ENCODE results near the gene RNASE4.

Gene RNASE4

DNA sequence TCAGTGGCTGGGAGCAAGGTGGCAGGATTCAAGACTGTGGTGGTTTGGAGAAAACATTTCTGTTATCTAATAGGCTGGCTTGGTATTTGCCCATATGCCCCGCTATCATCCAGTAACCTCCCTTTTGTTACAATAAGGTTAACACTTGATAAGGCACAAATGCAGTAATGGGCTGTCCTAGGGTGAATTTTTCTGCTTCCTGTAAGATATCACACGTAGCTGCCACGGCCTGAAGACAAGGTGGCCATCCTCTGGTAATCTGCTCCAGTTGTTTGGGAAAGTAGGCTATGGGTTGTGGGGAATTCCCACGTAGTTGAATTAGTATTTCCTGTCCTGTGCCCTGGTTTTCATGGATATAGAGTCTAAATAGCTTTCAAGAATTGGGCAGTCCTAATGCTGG is 27.3 kb downstream of the RNASE4 start:
- H3K27me3 ChIP-seq (replicated peaks; ENCODE audit: control insufficient read depth, insufficient read depth, low read length) = no peaks in the 10 kb centered on the region
- no peak overlapping the region for H3K4me3 ChIP-seq (replicated peaks; ENCODE audit: low read depth, low read length)
- H3K36me3 ChIP-seq (ENCODE audit: control insufficient read depth, insufficient read depth, low read length) = no peaks in the 10 kb centered on the region
- TF ChIP-seq, protein P1, sequence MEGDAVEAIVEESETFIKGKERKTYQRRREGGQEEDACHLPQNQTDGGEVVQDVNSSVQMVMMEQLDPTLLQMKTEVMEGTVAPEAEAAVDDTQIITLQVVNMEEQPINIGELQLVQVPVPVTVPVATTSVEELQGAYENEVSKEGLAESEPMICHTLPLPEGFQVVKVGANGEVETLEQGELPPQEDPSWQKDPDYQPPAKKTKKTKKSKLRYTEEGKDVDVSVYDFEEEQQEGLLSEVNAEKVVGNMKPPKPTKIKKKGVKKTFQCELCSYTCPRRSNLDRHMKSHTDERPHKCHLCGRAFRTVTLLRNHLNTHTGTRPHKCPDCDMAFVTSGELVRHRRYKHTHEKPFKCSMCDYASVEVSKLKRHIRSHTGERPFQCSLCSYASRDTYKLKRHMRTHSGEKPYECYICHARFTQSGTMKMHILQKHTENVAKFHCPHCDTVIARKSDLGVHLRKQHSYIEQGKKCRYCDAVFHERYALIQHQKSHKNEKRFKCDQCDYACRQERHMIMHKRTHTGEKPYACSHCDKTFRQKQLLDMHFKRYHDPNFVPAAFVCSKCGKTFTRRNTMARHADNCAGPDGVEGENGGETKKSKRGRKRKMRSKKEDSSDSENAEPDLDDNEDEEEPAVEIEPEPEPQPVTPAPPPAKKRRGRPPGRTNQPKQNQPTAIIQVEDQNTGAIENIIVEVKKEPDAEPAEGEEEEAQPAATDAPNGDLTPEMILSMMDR (IDR thresholded peaks at IDR 0.05; ENCODE audit: insufficient read depth, low read length, poor library complexity, severe bottlenecking) = no peak
- no peak for DNase-seq (ENCODE audit: extremely low read depth, insufficient read length)

GRCh38 chr14:20712904-20713303 is 28.5 kb downstream of the RNASE4 start:
- DNase-seq (ENCODE audit: extremely low read depth, insufficient read length) = no peak
- H3K4me3 ChIP-seq (replicated peaks; ENCODE audit: low read depth, low read length) = no peak overlapping the region
- H3K27me3 ChIP-seq (replicated peaks; ENCODE audit: control insufficient read depth, insufficient read depth, low read length) = no peaks in the 10 kb centered on the region
- H3K36me3 ChIP-seq (ENCODE audit: control insufficient read depth, insufficient read depth, low read length) = no peaks in the 10 kb centered on the region
- TF ChIP-seq, protein P1 (IDR thresholded peaks at IDR 0.05; ENCODE audit: insufficient read depth, low read length, poor library complexity, severe bottlenecking) = no peak

- DNase-seq (ENCODE audit: extremely low read depth, insufficient read length) = no peak
- Histone ChIP-seq H3K36me3 (ENCODE audit: control insufficient read depth, insufficient read depth, low read length) (no peaks in the 10 kb centered on the region), H3K4me3 (replicated peaks; ENCODE audit: low read depth, low read length) (no peak overlapping the region), H3K27me3 (replicated peaks; ENCODE audit: control insufficient read depth, insufficient read depth, low read length) (no peaks in the 10 kb centered on the region)
- TF ChIP-seq, protein P1 (IDR thresholded peaks at IDR 0.05; ENCODE audit: insufficient read depth, low read length, poor library complexity, severe bottlenecking) = no peak
Observed at GRCh38 chr14:20714593-20715250, 30.4 kb downstream of the RNASE4 start.

- DNase-seq (ENCODE audit: extremely low read depth, insufficient read length) = no peak
- Histone ChIP-seq H3K4me3 (replicated peaks; ENCODE audit: low read depth, low read length) (no peak overlapping the region), H3K36me3 (ENCODE audit: control insufficient read depth, insufficient read depth, low read length) (no peaks in the 10 kb centered on the region), H3K27me3 (replicated peaks; ENCODE audit: control insufficient read depth, insufficient read depth, low read length) (no peaks in the 10 kb centered on the region)
- TF ChIP-seq, protein P1 (IDR thresholded peaks at IDR 0.05; ENCODE audit: insufficient read depth, low read length, poor library complexity, severe bottlenecking) = no peak
Observed at GRCh38 chr14:20719777-20720176, 35.4 kb downstream of the RNASE4 start.

DNA sequence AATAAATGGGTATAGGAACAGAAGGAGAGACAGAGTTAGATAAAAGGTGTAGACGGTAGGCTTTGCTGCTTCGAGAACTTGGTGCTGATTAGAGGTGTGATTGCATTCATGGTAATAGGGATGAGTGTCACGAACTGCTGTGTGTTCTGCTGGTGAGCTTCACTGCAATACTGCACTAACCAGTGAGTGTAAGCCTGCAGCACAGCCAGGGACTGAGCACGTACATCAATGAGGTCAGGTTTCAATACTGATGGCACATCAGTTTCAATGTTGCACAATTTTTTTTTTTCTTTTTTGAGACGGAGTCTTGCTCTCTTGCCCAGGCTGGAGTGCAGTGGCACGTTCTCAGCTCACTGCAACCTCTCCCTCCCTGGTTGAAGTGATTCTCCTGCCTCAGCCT is 36.4 kb downstream of the RNASE4 start:
- Histone ChIP-seq H3K27me3 (replicated peaks; ENCODE audit: control insufficient read depth, insufficient read depth, low read length) (peaks cover 1% of the 10 kb centered on the region; the same call in 1 of the 2 replicates), H3K36me3 (ENCODE audit: control insufficient read depth, insufficient read depth, low read length) (no peaks in the 10 kb centered on the region), H3K4me3 (replicated peaks; ENCODE audit: low read depth, low read length) (no peak overlapping the region)
- TF ChIP-seq, protein P1 (IDR thresholded peaks at IDR 0.05; ENCODE audit: insufficient read depth, low read length, poor library complexity, severe bottlenecking) = no peak
- no peak for DNase-seq (ENCODE audit: extremely low read depth, insufficient read length)

GRCh38 chr14:20722016-20722415 is 37.7 kb downstream of the RNASE4 start:
- Histone ChIP-seq H3K27me3 (replicated peaks; ENCODE audit: control insufficient read depth, insufficient read depth, low read length) (peaks cover 1% of the 10 kb centered on the region; the same call in 1 of the 2 replicates), H3K4me3 (replicated peaks; ENCODE audit: low read depth, low read length) (no peak overlapping the region), H3K36me3 (ENCODE audit: control insufficient read depth, insufficient read depth, low read length) (no peaks in the 10 kb centered on the region)
- TF ChIP-seq, protein P1 (IDR thresholded peaks at IDR 0.05; ENCODE audit: insufficient read depth, low read length, poor library complexity, severe bottlenecking) = no peak
- no peak for DNase-seq (ENCODE audit: extremely low read depth, insufficient read length)
